Endothelial cell of umbilical vein (primary cell): Measurements from ENCODE around the gene TEX19. TPM values are rescaled to one million over a fixed set of nuclear protein-coding genes. Genes with fewer than 3 reads are reported as not detected.
"Not testable (repeated sequence)": the region's sequence is repeated elsewhere in the genome, so short reads cannot be mapped to it uniquely, and the experiment has no call there.

Experiments used
- BruUV-seq: library from RNA; stranded (reverse); fragments of 400-500 nt; replicated peaks from 2 replicates; lab custom pipeline; 2021; lab: Mats Ljungman, UMichigan
- CTCF ChIA-PET: fragments of 300-600, 350-600 bp; sonication (Branson Sonifier 250); formaldehyde crosslinking; loops from one replicate; lab custom pipeline; 2021; ENCODE audit warnings: antibody characterized with exemption, inconsistent platforms; lab: Charles Lee
- POLR2A ChIA-PET: fragments of 300-600, 350-600 bp; sonication (Branson Sonifier 250); formaldehyde crosslinking; loops from one replicate; lab custom pipeline; 2021; ENCODE audit warnings: antibody characterized with exemption, inconsistent platforms; lab: Charles Lee
- DNase-seq: peaks from one replicate; pipeline ENCODE4 v3.0.0-alpha.2; 2011; ENCODE audit warnings: low read depth, low spot score
- FAIRE-seq: peaks from 2 replicates; lab custom pipeline; 2011; peaks lifted over from hg19 to GRCh38; lab: Jason Lieb, UNC
- H2AFZ ChIP-seq: 2 replicates; pipeline ENCODE4 v1.6.0; 2012; ENCODE audit warnings: low read depth, low read length, control low read depth, inconsistent platforms
- H3K27ac ChIP-seq: 2 replicates; pipeline ENCODE4 v1.5.1; 2011; ENCODE audit warnings: low read depth, mild to moderate bottlenecking, control low read depth, low read length, moderate library complexity; ENCODE audit not compliant: insufficient read depth
- H3K27me3 ChIP-seq, 2 experiments: 2 replicates each; pipeline versions ENCODE4 v1.6.0 to v1.6.1; 2011; ENCODE audit warnings: low read length in 2 of 2, mixed read lengths in 1 of 2; ENCODE audit not compliant: control insufficient read depth in 2 of 2, insufficient read depth in 2 of 2
- H3K36me3 ChIP-seq, 2 experiments: 2 replicates in 1 of 2; 3 replicates in 1 of 2; pipeline ENCODE4 v1.5.1; 2011; ENCODE audit warnings: low read length in 2 of 2, mild to moderate bottlenecking in 1 of 2, moderate library complexity in 1 of 2; ENCODE audit not compliant: control insufficient read depth in 2 of 2, insufficient read depth in 2 of 2; ENCODE audit errors: extremely low read depth in 1 of 2
- H3K4me1 ChIP-seq: 3 replicates; pipeline ENCODE4 v1.5.1; 2011; ENCODE audit warnings: mild to moderate bottlenecking, low read length; ENCODE audit not compliant: control insufficient read depth, insufficient read depth; ENCODE audit errors: extremely low read depth
- H3K4me2 ChIP-seq: 2 replicates; pipeline ENCODE4 v1.6.1; 2011; ENCODE audit warnings: low read length, control low read depth, mixed read lengths; ENCODE audit not compliant: insufficient read depth
- H3K4me3 ChIP-seq, 3 experiments: fragments of 200-600 bp in 1 of 3; sonication (generic), shearing (Covaris generic) in 1 of 3; replicated peaks in 1 of 3; 2 replicates each; pipeline ENCODE4 v1.5.1; 2011 to 2016; ENCODE audit warnings: control low read depth in 3 of 3, low read length in 3 of 3, mild to moderate bottlenecking in 2 of 3, inconsistent platforms in 1 of 3, low read depth in 1 of 3, moderate library complexity in 1 of 3; ENCODE audit not compliant: insufficient read depth in 1 of 3
- H3K79me2 ChIP-seq: 2 replicates; pipeline ENCODE4 v1.6.0; 2012; ENCODE audit warnings: low read length, inconsistent platforms; ENCODE audit not compliant: control insufficient read depth, insufficient read depth
- H3K9ac ChIP-seq: replicated peaks from 2 replicates; pipeline ENCODE3; 2011; ENCODE audit warnings: low read length, control low read depth; ENCODE audit not compliant: insufficient read depth; ENCODE audit errors: extremely low read depth
- H3K9me1 ChIP-seq: replicated peaks from 3 replicates; pipeline ENCODE4 v1.6.0; 2011; ENCODE audit warnings: mild to moderate bottlenecking, low read length; ENCODE audit not compliant: control insufficient read depth, insufficient read depth; ENCODE audit errors: extremely low read depth
- H3K9me3 ChIP-seq: replicated peaks from 2 replicates; pipeline ENCODE4 v1.5.1; 2012; ENCODE audit warnings: low read length, inconsistent platforms; ENCODE audit not compliant: control insufficient read depth, insufficient read depth
- H4K20me1 ChIP-seq: replicated peaks from 2 replicates; pipeline ENCODE3; 2011; ENCODE audit warnings: mild to moderate bottlenecking, low read length; ENCODE audit not compliant: control insufficient read depth, insufficient read depth; ENCODE audit errors: extremely low read depth
- EZH2 ChIP-seq: IDR thresholded peaks from 2 replicates; pipeline ENCODE4 v1.6.1; 2012; ENCODE audit warnings: borderline replicate concordance, low read depth, mild to moderate bottlenecking, moderate library complexity, low read length, inconsistent platforms; ENCODE audit not compliant: severe bottlenecking
- FOS ChIP-seq: IDR thresholded peaks from 2 replicates; pipeline ENCODE4 v1.6.1; 2011; ENCODE audit warnings: mild to moderate bottlenecking, low read length, moderate library complexity, borderline replicate concordance; ENCODE audit not compliant: insufficient read depth
- GATA2 ChIP-seq: IDR thresholded peaks from 2 replicates; pipeline ENCODE4 v1.7.0; 2011; ENCODE audit warnings: low read depth, mild to moderate bottlenecking, moderate library complexity, mixed read lengths, low read length; ENCODE audit not compliant: insufficient read length, insufficient read depth
- JUN ChIP-seq: IDR thresholded peaks from 2 replicates; pipeline ENCODE4 v1.6.1; 2011; ENCODE audit warnings: borderline replicate concordance, low read depth; ENCODE audit not compliant: insufficient read length, insufficient read depth
- MYC ChIP-seq: IDR thresholded peaks from one replicate; pipeline ENCODE4 v1.6.1; 2011; ENCODE audit warnings: mild to moderate bottlenecking, low read depth, low read length
- POLR2A ChIP-seq: IDR thresholded peaks from 2 replicates; pipeline ENCODE4 v1.6.1; 2012; ENCODE audit warnings: low read depth, mild to moderate bottlenecking, control low read depth, low read length
- POLR2AphosphoS5 ChIP-seq: IDR thresholded peaks from 2 replicates; pipeline ENCODE4 v1.6.1; 2012; ENCODE audit warnings: low read depth, mild to moderate bottlenecking, control low read depth, low read length, moderate library complexity; ENCODE audit not compliant: insufficient read depth
- dilution Hi-C: fragments of 300-500 bp; cut with MboI; formaldehyde crosslinking; loops from one replicate; pipeline ENCODE4 v1.15.0; 2019; ENCODE audit warnings: low sequenced_read_pairs; ENCODE audit not compliant: extremely low pct_ligation_motif_present
- intact Hi-C: fragments of 100-400 bp; cut with micrococcal nuclease; formaldehyde crosslinking; loops from one replicate; pipeline ENCODE4 v1.10.0; 2022
- polyA plus RNA-seq, 4 experiments: library from polyadenylated mRNA; depleted of rRNA in 3 of 4; stranded (reverse) in 3 of 4; unstranded in 1 of 4; fragments of >200 nt; gene quantifications; 2 replicates each; pipeline versions ENCODE4 v1.2.1 to v1.2.3, GENCODE V29; 2011 to 2012; ENCODE audit warnings: missing spikeins in 1 of 4
- total RNA-seq: library from RNA; stranded (reverse); gene quantifications from 2 replicates; pipeline ENCODE4 v1.2.3, GENCODE V29; 2021
- TF ChIP-seq, protein P1 (sequence below): IDR thresholded peaks from 2 replicates; pipeline ENCODE4 v1.6.1; 2011; ENCODE audit not compliant: insufficient read depth, insufficient read length
- TF ChIP-seq, protein P2 (sequence below), 2 donors: IDR thresholded peaks; 1 replicate in 1 of 2; 2 replicates in 1 of 2; pipeline ENCODE4 v1.5.1; 2011; ENCODE audit warnings: low read length in 2 of 2, mild to moderate bottlenecking in 2 of 2, moderate library complexity in 2 of 2, control low read depth in 1 of 2, inconsistent platforms in 1 of 2, low read depth in 1 of 2; ENCODE audit not compliant: insufficient read depth in 1 of 2; ENCODE audit errors: extremely low read depth in 1 of 2

Gene TEX19
- total and polyA plus RNA-seq, 2 donors (not counting 3 experiments of a cell fraction or from before 2014, with no cell fraction given), result 0.06 TPM; not detected in 1

DNA sequence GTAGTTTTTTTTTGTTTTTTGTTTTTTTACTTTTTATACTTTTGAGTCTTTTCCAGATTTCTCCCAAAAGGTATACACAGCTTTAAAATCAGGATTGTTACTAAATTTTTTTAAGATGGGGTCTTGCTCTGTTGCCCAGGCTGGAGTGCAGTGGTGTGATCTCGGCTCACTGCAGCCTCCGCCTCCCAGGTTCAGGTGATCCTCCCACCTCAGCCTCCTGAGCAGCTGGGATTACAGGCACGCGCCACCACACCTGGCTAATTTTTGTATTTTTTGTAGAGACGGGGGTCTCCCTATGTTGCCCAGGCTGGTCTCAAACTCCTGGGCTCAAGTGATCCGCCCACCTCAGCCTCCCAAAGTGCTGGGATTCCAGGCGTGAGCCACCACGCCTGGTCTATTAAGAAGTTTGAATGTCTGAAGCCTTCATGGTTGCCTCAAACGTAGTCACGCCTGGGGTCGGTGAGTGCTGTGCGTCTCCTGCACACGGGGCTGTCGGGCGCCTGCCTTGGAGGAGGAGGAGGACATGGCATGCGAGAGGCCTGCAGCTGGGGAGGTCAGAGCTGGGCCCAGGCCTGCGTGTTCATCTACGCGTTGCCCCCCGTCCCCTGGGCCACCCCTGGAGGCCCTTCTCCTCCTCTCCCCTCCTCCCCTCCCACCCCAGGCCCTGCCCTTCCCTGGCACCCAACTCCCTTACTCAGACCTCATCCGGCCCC is 23.3 kb downstream of the TEX19 start:
- H4K20me1 ChIP-seq, H3K36me3 ChIP-seq, DNase-seq, intact Hi-C loops, H3K27me3 ChIP-seq, FAIRE-seq, H3K9me1 ChIP-seq, H3K9ac ChIP-seq, CTCF ChIA-PET, H3K79me2 ChIP-seq, H3K4me3 ChIP-seq, H3K4me1 ChIP-seq, H3K9me3 ChIP-seq, BruUV-seq, H2AFZ ChIP-seq, dilution Hi-C loops, POLR2A ChIA-PET, H3K27ac ChIP-seq, H3K4me2 ChIP-seq: not testable (repeated sequence)

- Histone ChIP-seq H3K27ac (no peak overlapping the region), H4K20me1 (no peaks in the 10 kb centered on the region), H3K9ac (no peak overlapping the region), H3K36me3 (no peaks in the 10 kb centered on the region), H3K27me3 (peaks cover 0 to 1% of the 10 kb centered on the region in 2 experiments), H3K9me1 (no peaks in the 10 kb centered on the region), H3K4me1 (no peaks in the 10 kb centered on the region), H2AFZ (no peak overlapping the region), H3K4me2 (no peak overlapping the region), H3K79me2 (no peaks in the 10 kb centered on the region), H3K9me3 (no peaks in the 10 kb centered on the region), H3K4me3 (no peak overlapping the region)
- dilution Hi-C loops (no loop called here), intact Hi-C loops (no loop called here)
- no peak for DNase-seq
- TF ChIP-seq POLR2AphosphoS5 (no peak), EZH2 (no peak), GATA2 (no peak), JUN (no peak), MYC (no peak), POLR2A (no peak), FOS (no peak)
- TF ChIP-seq, protein P1, sequence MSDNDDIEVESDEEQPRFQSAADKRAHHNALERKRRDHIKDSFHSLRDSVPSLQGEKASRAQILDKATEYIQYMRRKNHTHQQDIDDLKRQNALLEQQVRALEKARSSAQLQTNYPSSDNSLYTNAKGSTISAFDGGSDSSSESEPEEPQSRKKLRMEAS, result no peak
- TF ChIP-seq, protein P2, sequence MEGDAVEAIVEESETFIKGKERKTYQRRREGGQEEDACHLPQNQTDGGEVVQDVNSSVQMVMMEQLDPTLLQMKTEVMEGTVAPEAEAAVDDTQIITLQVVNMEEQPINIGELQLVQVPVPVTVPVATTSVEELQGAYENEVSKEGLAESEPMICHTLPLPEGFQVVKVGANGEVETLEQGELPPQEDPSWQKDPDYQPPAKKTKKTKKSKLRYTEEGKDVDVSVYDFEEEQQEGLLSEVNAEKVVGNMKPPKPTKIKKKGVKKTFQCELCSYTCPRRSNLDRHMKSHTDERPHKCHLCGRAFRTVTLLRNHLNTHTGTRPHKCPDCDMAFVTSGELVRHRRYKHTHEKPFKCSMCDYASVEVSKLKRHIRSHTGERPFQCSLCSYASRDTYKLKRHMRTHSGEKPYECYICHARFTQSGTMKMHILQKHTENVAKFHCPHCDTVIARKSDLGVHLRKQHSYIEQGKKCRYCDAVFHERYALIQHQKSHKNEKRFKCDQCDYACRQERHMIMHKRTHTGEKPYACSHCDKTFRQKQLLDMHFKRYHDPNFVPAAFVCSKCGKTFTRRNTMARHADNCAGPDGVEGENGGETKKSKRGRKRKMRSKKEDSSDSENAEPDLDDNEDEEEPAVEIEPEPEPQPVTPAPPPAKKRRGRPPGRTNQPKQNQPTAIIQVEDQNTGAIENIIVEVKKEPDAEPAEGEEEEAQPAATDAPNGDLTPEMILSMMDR (IDR thresholded peaks at IDR 0.05; ENCODE audit: extremely low read depth in 1 of 2, insufficient read depth in 1 of 2, low read depth in 1 of 2, low read length in 2 of 2), result no peak
- BruUV-seq, result no TSS peak
- ChIA-PET POLR2A (no interaction called here), CTCF (no interaction called here)
- FAIRE-seq, result no peak
These were observed 23.8 kb downstream of the TEX19 start for GRCh38 chr17:82382933-82383255.
